C4-2B (cell line): ENCODE results near the gene ARHGAP15.

Experiments used
- ZFX ChIP-seq: fragments of 450-650 bp; IDR thresholded peaks from 2 replicates; pipeline ENCODE4 v1.6.1; 2017
- TF ChIP-seq, protein P1 (sequence below): fragments of 450-650 bp; conservative IDR thresholded peaks from 2 replicates; pipeline ENCODE4 v1.5.1; 2017; ENCODE audit warnings: mild to moderate bottlenecking

GRCh38 chr2:143460382-143460781, 331.2 kb downstream of the ARHGAP15 start:
- TF ChIP-seq, protein P1, sequence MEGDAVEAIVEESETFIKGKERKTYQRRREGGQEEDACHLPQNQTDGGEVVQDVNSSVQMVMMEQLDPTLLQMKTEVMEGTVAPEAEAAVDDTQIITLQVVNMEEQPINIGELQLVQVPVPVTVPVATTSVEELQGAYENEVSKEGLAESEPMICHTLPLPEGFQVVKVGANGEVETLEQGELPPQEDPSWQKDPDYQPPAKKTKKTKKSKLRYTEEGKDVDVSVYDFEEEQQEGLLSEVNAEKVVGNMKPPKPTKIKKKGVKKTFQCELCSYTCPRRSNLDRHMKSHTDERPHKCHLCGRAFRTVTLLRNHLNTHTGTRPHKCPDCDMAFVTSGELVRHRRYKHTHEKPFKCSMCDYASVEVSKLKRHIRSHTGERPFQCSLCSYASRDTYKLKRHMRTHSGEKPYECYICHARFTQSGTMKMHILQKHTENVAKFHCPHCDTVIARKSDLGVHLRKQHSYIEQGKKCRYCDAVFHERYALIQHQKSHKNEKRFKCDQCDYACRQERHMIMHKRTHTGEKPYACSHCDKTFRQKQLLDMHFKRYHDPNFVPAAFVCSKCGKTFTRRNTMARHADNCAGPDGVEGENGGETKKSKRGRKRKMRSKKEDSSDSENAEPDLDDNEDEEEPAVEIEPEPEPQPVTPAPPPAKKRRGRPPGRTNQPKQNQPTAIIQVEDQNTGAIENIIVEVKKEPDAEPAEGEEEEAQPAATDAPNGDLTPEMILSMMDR: no peak
- TF ChIP-seq ZFX: no peak
